OCI-LY3 (cell line): ENCODE data around the gene EFHD1.

ENCODE experiments used
- EZH2phosphoT487 ChIP-seq: fragments of 200-600 bp; shearing (Covaris generic); IDR thresholded peaks from 2 replicates; pipeline ENCODE4 v1.6.1; 2018; ENCODE audit warnings: antibody characterized with exemption, mixed run types, low read depth
- TF ChIP-seq, protein P1 (sequence below): fragments of 200-600, 300-600 bp; sonication (generic); IDR thresholded peaks from 2 replicates; pipeline ENCODE4 v1.5.1; 2014; ENCODE audit warnings: antibody characterized with exemption, low read length, low read depth

DNA sequence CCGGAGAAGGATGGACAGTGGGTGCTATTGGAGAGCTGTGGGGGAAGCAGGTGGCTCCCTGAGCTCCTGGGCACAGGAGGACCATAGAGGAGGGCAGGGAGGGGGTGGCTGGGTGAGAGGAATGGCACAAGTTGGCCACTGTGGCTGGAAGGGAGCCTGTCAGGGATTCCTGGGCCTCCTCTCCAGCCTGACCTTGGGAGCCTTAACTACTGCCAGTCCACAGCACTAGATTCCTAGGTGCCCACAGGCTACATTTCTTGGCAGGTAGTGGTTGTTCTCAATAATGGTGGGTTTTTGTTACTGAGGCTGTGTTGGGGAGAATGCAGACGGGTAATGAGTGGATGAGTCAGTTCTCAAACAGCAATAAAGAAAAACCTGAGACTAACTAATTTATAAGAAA is 26.0 kb downstream of the EFHD1 start:
- TF ChIP-seq, protein P1, sequence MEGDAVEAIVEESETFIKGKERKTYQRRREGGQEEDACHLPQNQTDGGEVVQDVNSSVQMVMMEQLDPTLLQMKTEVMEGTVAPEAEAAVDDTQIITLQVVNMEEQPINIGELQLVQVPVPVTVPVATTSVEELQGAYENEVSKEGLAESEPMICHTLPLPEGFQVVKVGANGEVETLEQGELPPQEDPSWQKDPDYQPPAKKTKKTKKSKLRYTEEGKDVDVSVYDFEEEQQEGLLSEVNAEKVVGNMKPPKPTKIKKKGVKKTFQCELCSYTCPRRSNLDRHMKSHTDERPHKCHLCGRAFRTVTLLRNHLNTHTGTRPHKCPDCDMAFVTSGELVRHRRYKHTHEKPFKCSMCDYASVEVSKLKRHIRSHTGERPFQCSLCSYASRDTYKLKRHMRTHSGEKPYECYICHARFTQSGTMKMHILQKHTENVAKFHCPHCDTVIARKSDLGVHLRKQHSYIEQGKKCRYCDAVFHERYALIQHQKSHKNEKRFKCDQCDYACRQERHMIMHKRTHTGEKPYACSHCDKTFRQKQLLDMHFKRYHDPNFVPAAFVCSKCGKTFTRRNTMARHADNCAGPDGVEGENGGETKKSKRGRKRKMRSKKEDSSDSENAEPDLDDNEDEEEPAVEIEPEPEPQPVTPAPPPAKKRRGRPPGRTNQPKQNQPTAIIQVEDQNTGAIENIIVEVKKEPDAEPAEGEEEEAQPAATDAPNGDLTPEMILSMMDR, result no peak
- TF ChIP-seq EZH2phosphoT487, result no peak
